K562 (cell line): ENCODE data around the gene CTPS2. TPM values are rescaled to one million over a fixed set of nuclear protein-coding genes. Genes with fewer than 3 reads are reported as not detected.

Experiments used
- ATF2 ChIP-seq: sonication (generic); formaldehyde crosslinking; IDR thresholded peaks from 2 replicates; pipeline ENCODE4 v1.8.1; 2022; ENCODE audit warnings: missing genetic modification reagents
- ATF7 ChIP-seq: fragments of 450-650 bp; IDR thresholded peaks from 2 replicates; pipeline ENCODE4 v1.7.1; 2014; ENCODE audit warnings: mild to moderate bottlenecking, moderate library complexity
- CREBBP ChIP-seq: IDR thresholded peaks from one replicate; pipeline ENCODE4 v1.6.1; 2012; ENCODE audit warnings: low read depth, mild to moderate bottlenecking, control low read depth, inconsistent platforms, low read length
- DPF2 ChIP-seq: fragments of 450-650 bp; IDR thresholded peaks from 2 replicates; pipeline ENCODE4 v1.6.1; 2016
- ESRRA ChIP-seq: fragments of 450-650 bp; IDR thresholded peaks from 2 replicates; pipeline ENCODE4 v1.6.1; 2014; ENCODE audit warnings: low read depth, mild to moderate bottlenecking, moderate library complexity, borderline replicate concordance
- HDAC8 ChIP-seq: fragments of 450-650 bp; IDR thresholded peaks from 2 replicates; pipeline ENCODE4 v1.6.1; 2016; ENCODE audit warnings: mild to moderate bottlenecking, missing genetic modification characterization, moderate library complexity, missing compliant biosample characterization
- IRF9 ChIP-seq: fragments of 450-650 bp; IDR thresholded peaks from 2 replicates; pipeline ENCODE4 v1.6.1; 2016; ENCODE audit warnings: missing biosample characterization, missing genetic modification characterization
- MLLT1 ChIP-seq, 2 experiments: fragments of 450-650 bp; IDR thresholded peaks; 2 replicates each; pipeline ENCODE4 v1.6.1; 2016
- MTA1 ChIP-seq: fragments of 450-650 bp; IDR thresholded peaks from 2 replicates; pipeline ENCODE4 v1.6.1; 2017; ENCODE audit warnings: borderline replicate concordance
- MTF1 ChIP-seq: fragments of 250-450 bp; sonication (Bioruptor Pico); IDR thresholded peaks from 2 replicates; pipeline ENCODE4 v1.9.0; 2021; ENCODE audit warnings: moderate library complexity, mild to moderate bottlenecking, inconsistent platforms, borderline replicate concordance
- NR2F6 ChIP-seq: fragments of 450-650 bp; formaldehyde crosslinking; IDR thresholded peaks from 2 replicates; pipeline ENCODE4 v1.4.0; 2020; ENCODE audit warnings: mild to moderate bottlenecking
- POLR2AphosphoS5 ChIP-seq: IDR thresholded peaks from 2 replicates; pipeline ENCODE4 v1.6.1; 2011; ENCODE audit warnings: mild to moderate bottlenecking, low read depth, low read length, moderate library complexity; ENCODE audit not compliant: control insufficient read depth, insufficient read depth
- RBBP5 ChIP-seq: fragments of 200-600 bp; sonication (generic); IDR thresholded peaks from 2 replicates; pipeline ENCODE4 v1.6.1; 2012; ENCODE audit warnings: borderline replicate concordance, mild to moderate bottlenecking, low read length, control low read depth, inconsistent platforms; ENCODE audit not compliant: insufficient read depth, poor library complexity, severe bottlenecking
- RBM22 ChIP-seq: fragments of 200-400 bp; formaldehyde crosslinking; IDR thresholded peaks from 2 replicates; pipeline ENCODE4 v1.6.1; 2018; ENCODE audit warnings: low read length, low read depth; ENCODE audit not compliant: poor library complexity, severe bottlenecking
- RFX1 ChIP-seq: fragments of 450-650 bp; IDR thresholded peaks from 2 replicates; pipeline ENCODE4 v1.6.1; 2016; ENCODE audit warnings: mild to moderate bottlenecking, moderate library complexity
- STAT5B ChIP-seq: fragments of 250-450 bp; sonication (Bioruptor Pico); IDR thresholded peaks from 2 replicates; pipeline ENCODE4 v1.8.0; 2021; ENCODE audit warnings: mild to moderate bottlenecking, inconsistent platforms
- ZBTB17 ChIP-seq: fragments of 450-650 bp; formaldehyde crosslinking; IDR thresholded peaks from 2 replicates; pipeline ENCODE4 v1.4.0; 2020; ENCODE audit warnings: mild to moderate bottlenecking
- ZBTB8A ChIP-seq: fragments of 450-650 bp; IDR thresholded peaks from 2 replicates; pipeline ENCODE4 v1.6.1; 2018; ENCODE audit warnings: mild to moderate bottlenecking, moderate library complexity; ENCODE audit not compliant: partially characterized antibody
- ZHX1 ChIP-seq: fragments of 150-350 bp; conservative IDR thresholded peaks from 2 replicates; pipeline ENCODE4 v1.6.1; 2014; ENCODE audit warnings: low read length
- ZNF217 ChIP-seq: sonication (generic); formaldehyde crosslinking; IDR thresholded peaks from 2 replicates; pipeline ENCODE4 v1.8.0; 2022; ENCODE audit warnings: mild to moderate bottlenecking, missing genetic modification reagents
- ZNF263 ChIP-seq: sonication (generic); formaldehyde crosslinking; IDR thresholded peaks from 2 replicates; pipeline ENCODE4 v1.8.0; 2022; ENCODE audit warnings: mild to moderate bottlenecking, missing genetic modification reagents, borderline replicate concordance
- ZNF79 ChIP-seq: fragments of 250-450 bp; sonication (Bioruptor Pico); IDR thresholded peaks from 2 replicates; pipeline ENCODE4 v1.4.0; 2020; ENCODE audit warnings: low read depth, mild to moderate bottlenecking, moderate library complexity
- polyA plus RNA-seq, 8 experiments: library from polyadenylated mRNA; depleted of rRNA in 4 of 8; stranded (reverse) in 5 of 8; unstranded in 3 of 8; fragments of >200 nt; fragmentation: Nextera tagmentation in 2 of 8; fragmentation: Illumina TruSeq in 1 of 8; extraction: Ambion mirVana in 2 of 8; extraction: Trizol in 1 of 8; gene quantifications; 2 replicates each; pipeline versions ENCODE4 v1.2.1 to v1.2.3, GENCODE V29; 2011 to 2014; ENCODE audit warnings: inconsistent platforms in 1 of 8, missing spikeins in 1 of 8
- total RNA-seq, 7 experiments: library from RNA; depleted of rRNA in 6 of 7; stranded (reverse); fragments of >200 nt in 6 of 7; fragmentation: Illumina TruSeq in 2 of 7; extraction: Trizol in 2 of 7; gene quantifications; 2 replicates each; pipeline versions ENCODE4 v1.2.1 to v1.2.3, GENCODE V29; 2011 to 2021; ENCODE audit warnings: low replicate concordance in 1 of 7

CTPS2 gene
- total and polyA plus RNA-seq, 9 of the 15 experiments (the other 6 are each of a cell fraction or from before 2014, with no cell fraction given), result 5.4 to 19.5 (median 14.1) TPM

- TF ChIP-seq RBBP5 (peak; percentile 47), NR2F6 (CRISPR knock-in tag) (no peak), ATF7 (peak; percentile 98), DPF2 (no peak; the same call in 1 of the 2 replicates), ZNF217 (no peak), RFX1 (peak; percentile 29; the same call in 1 of the 2 replicates), ATF2 (CRISPR knock-in tag) (peak; percentile 58; the same call in 1 of the 2 replicates), HDAC8 (tag) (no peak), ZBTB8A (no peak), MLLT1 (IDR thresholded peaks at IDR 0.05) (0 out of 4 replicates have a peak, but pooled peaks of 1 of the 2 experiments have one; percentile 45), ZNF263 (peak; percentile 78; the same call in 1 of the 2 replicates), STAT5B (CRISPR knock-in tag) (no peak), MTF1 (CRISPR knock-in tag) (no peak), IRF9 (tag) (no peak), CREBBP (no peak), ZBTB17 (CRISPR knock-in tag) (no peak), POLR2AphosphoS5 (peak; percentile 93), ZNF79 (no peak), RBM22 (peak; percentile 52), ZHX1 (no peak), MTA1 (peak; percentile 96), ESRRA (peak; percentile 72; the same call in 1 of the 2 replicates)
These were observed 7.0 kb upstream of the CTPS2 start, which contains the start of gene SYAP1 (continued) for GRCh38 chrX:16719334-16720084.
